SK-N-SH treated with all-trans-retinoic acid at 6 μM for 48 hours (cell line): ENCODE results near the gene PTPRN2.

Source experiments
- ATAC-seq: fragments of 200-7000 bp; cut with Tn5 transposase; 3 replicates; pipeline ENCODE4 v1.9.1; 2020; ENCODE audit warnings: mild to moderate bottlenecking, moderate library complexity
- ARNTL ChIP-seq: fragments of 450-650 bp; formaldehyde crosslinking; IDR thresholded peaks from 2 replicates; pipeline ENCODE4 v1.5.0; 2020; ENCODE audit warnings: low read depth, mild to moderate bottlenecking, moderate library complexity, borderline replicate concordance
- BACH2 ChIP-seq: fragments of 250-450 bp; sonication (Bioruptor Pico); IDR thresholded peaks from 2 replicates; pipeline ENCODE4 v1.9.0; 2021; ENCODE audit warnings: mild to moderate bottlenecking, borderline replicate concordance
- CREB5 ChIP-seq: fragments of 250-450 bp; sonication (Bioruptor Pico); IDR thresholded peaks from 2 replicates; pipeline ENCODE4 v1.5.1; 2020; ENCODE audit warnings: low read depth, mild to moderate bottlenecking, moderate library complexity
- CSDC2 ChIP-seq: fragments of 250-450 bp; sonication (Bioruptor Pico); IDR thresholded peaks from 2 replicates; pipeline ENCODE4 v1.5.0; 2020; ENCODE audit warnings: mild to moderate bottlenecking, moderate library complexity
- CSRNP3 ChIP-seq: fragments of 250-450 bp; sonication (Bioruptor Pico); IDR thresholded peaks from 2 replicates; pipeline ENCODE4 v1.5.1; 2021; ENCODE audit warnings: mild to moderate bottlenecking, moderate library complexity
- ESRRG ChIP-seq: fragments of 250-450 bp; sonication (Bioruptor Pico); IDR thresholded peaks from 2 replicates; pipeline ENCODE4 v1.6.1; 2021; ENCODE audit warnings: mild to moderate bottlenecking
- GLIS3 ChIP-seq: fragments of 250-450 bp; sonication (Bioruptor Pico); IDR thresholded peaks from 2 replicates; pipeline ENCODE4 v1.5.0; 2020; ENCODE audit warnings: mild to moderate bottlenecking, moderate library complexity
- ISL1 ChIP-seq: fragments of 250-450 bp; sonication (Bioruptor Pico); IDR thresholded peaks from 2 replicates; pipeline ENCODE4 v2.1.2; 2022; ENCODE audit warnings: mild to moderate bottlenecking, moderate library complexity
- OSR1 ChIP-seq: fragments of 250-450 bp; sonication (Bioruptor Pico); IDR thresholded peaks from 2 replicates; pipeline ENCODE4 v1.8.0; 2022; ENCODE audit warnings: moderate library complexity, mild to moderate bottlenecking, inconsistent platforms
- PATZ1 ChIP-seq: fragments of 250-450 bp; sonication (Bioruptor Pico); IDR thresholded peaks from 2 replicates; pipeline ENCODE4 v1.8.0; 2020; ENCODE audit warnings: mild to moderate bottlenecking, moderate library complexity, borderline replicate concordance
- POU6F1 ChIP-seq: fragments of 250-450 bp; sonication (Bioruptor Pico); IDR thresholded peaks from 2 replicates; pipeline ENCODE4 v1.8.0; 2021; ENCODE audit warnings: low read depth, mild to moderate bottlenecking, moderate library complexity, borderline replicate concordance
- PPARA ChIP-seq: fragments of 250-450 bp; sonication (Bioruptor Pico); IDR thresholded peaks from 2 replicates; pipeline ENCODE4 v1.5.0; 2020; ENCODE audit warnings: mild to moderate bottlenecking, borderline replicate concordance
- SNAI2 ChIP-seq: fragments of 250-450 bp; sonication (Bioruptor Pico); IDR thresholded peaks from 2 replicates; pipeline ENCODE4 v1.5.0; 2020; ENCODE audit warnings: mild to moderate bottlenecking, moderate library complexity
- TCF4 ChIP-seq: fragments of 250-450 bp; sonication (Bioruptor Pico); IDR thresholded peaks from 2 replicates; pipeline ENCODE4 v1.8.0; 2021; ENCODE audit warnings: mild to moderate bottlenecking, moderate library complexity, borderline replicate concordance
- TOX ChIP-seq: fragments of 250-450 bp; sonication (Bioruptor Pico); IDR thresholded peaks from 2 replicates; pipeline ENCODE4 v1.8.0; 2021; ENCODE audit warnings: mild to moderate bottlenecking, moderate library complexity, borderline replicate concordance
- TSHZ2 ChIP-seq: fragments of 250-450 bp; sonication (Bioruptor Pico); IDR thresholded peaks from 2 replicates; pipeline ENCODE4 v1.5.0; 2020; ENCODE audit warnings: mild to moderate bottlenecking, moderate library complexity
- ZC3H10 ChIP-seq: fragments of 250-450 bp; sonication (Bioruptor Pico); IDR thresholded peaks from 2 replicates; pipeline ENCODE4 v1.5.1; 2021; ENCODE audit warnings: mild to moderate bottlenecking, moderate library complexity
- ZFP30 ChIP-seq: fragments of 450-650 bp; formaldehyde crosslinking; IDR thresholded peaks from 2 replicates; pipeline ENCODE4 v1.5.0; 2022; ENCODE audit warnings: mild to moderate bottlenecking, moderate library complexity
- ZNF565 ChIP-seq: fragments of 450-650 bp; formaldehyde crosslinking; conservative IDR thresholded peaks from 2 replicates; pipeline ENCODE4 v1.5.0; 2020; ENCODE audit warnings: low read depth, mild to moderate bottlenecking, moderate library complexity
- ZNF70 ChIP-seq: fragments of 450-650 bp; formaldehyde crosslinking; IDR thresholded peaks from 2 replicates; pipeline ENCODE4 v1.5.0; 2020; ENCODE audit warnings: mild to moderate bottlenecking, moderate library complexity
- ZNF8 ChIP-seq: fragments of 450-650 bp; formaldehyde crosslinking; IDR thresholded peaks from 2 replicates; pipeline ENCODE4 v1.5.0; 2020; ENCODE audit warnings: mild to moderate bottlenecking, moderate library complexity

PTPRN2 gene

GRCh38 chr7:157713591-157713990 lies 874.0 kb downstream of the PTPRN2 start:
- TF ChIP-seq GLIS3 (CRISPR knock-in tag) (no peak), ESRRG (CRISPR knock-in tag) (no peak), SNAI2 (CRISPR knock-in tag) (no peak), TOX (CRISPR knock-in tag) (no peak)

GRCh38 chr7:157712666-157713235 lies 874.9 kb downstream of the PTPRN2 start:
- ATAC-seq, result no peak
- TF ChIP-seq ZC3H10 (CRISPR knock-in tag) (no peak), GLIS3 (CRISPR knock-in tag) (no peak), ESRRG (CRISPR knock-in tag) (no peak), ZNF565 (CRISPR knock-in tag) (no peak), ZNF70 (CRISPR knock-in tag) (no peak), PPARA (CRISPR knock-in tag) (no peak), CSDC2 (CRISPR knock-in tag) (no peak), ZNF8 (CRISPR knock-in tag) (no peak), ZFP30 (CRISPR knock-in tag) (no peak), OSR1 (no peak), CREB5 (no peak), TOX (CRISPR knock-in tag) (no peak), ARNTL (CRISPR knock-in tag) (no peak), TSHZ2 (no peak), PATZ1 (CRISPR knock-in tag) (no peak), POU6F1 (no peak), BACH2 (CRISPR knock-in tag) (no peak), TCF4 (CRISPR knock-in tag) (no peak), CSRNP3 (CRISPR knock-in tag) (no peak), SNAI2 (CRISPR knock-in tag) (no peak)

More at GRCh38 chr7:157713591-157713990, 874.0 kb downstream of the PTPRN2 start:
- ATAC-seq, result no peak

- ATAC-seq, result no peak
- TF ChIP-seq OSR1 (no peak), SNAI2 (CRISPR knock-in tag) (no peak), POU6F1 (no peak), TSHZ2 (no peak), ZFP30 (CRISPR knock-in tag) (no peak), ISL1 (CRISPR knock-in tag) (no peak), ESRRG (CRISPR knock-in tag) (no peak)
- TF ChIP-seq, all 23 proteins: peak for 0
Observed at GRCh38 chr7:157711353-157711888, 876.2 kb downstream of the PTPRN2 start.
